ENCODE measurements around the gene ARF1. TPM values are rescaled to one million over a fixed set of nuclear protein-coding genes. Genes with fewer than 3 reads are reported as not detected.

The ARF1 gene
- total RNA-seq, 1 donor, result 231 TPM

- H3K36me3 ChIP-seq (ENCODE audit: insufficient read depth, low read length), result peaks cover 50% of the 10 kb centered on the region
- no peaks in the 10 kb centered on the region for H3K9me3 ChIP-seq (ENCODE audit: low read depth, low read length)
- H3K79me2 ChIP-seq (ENCODE audit: insufficient read depth, low read length), result peaks cover 100% of the 10 kb centered on the region
- H3K4me3 ChIP-seq (ENCODE audit: insufficient read depth, low read length), result no peak overlapping the region
- H2AFZ ChIP-seq (ENCODE audit: low read length), result no peak overlapping the region
- DNase-seq (ENCODE audit: insufficient read length, low spot score, missing footprints), result peak; percentile 89
- no peak for TF ChIP-seq CTCF (IDR thresholded peaks at IDR 0.05; ENCODE audit: extremely low read depth, low read depth, low read length)
- H3K27ac ChIP-seq (ENCODE audit: low read depth, low read length), result peak overlapping the region; percentile 91
- peaks cover 100% of the 10 kb centered on the region for H4K20me1 ChIP-seq (ENCODE audit: insufficient read depth, low read length)
- H3K4me2 ChIP-seq (ENCODE audit: insufficient read depth, low read length), result peak overlapping the region; percentile 100
- H3K4me1 ChIP-seq (ENCODE audit: insufficient read depth, low read length), result peaks cover 65% of the 10 kb centered on the region
- no peaks in the 10 kb centered on the region for H3K27me3 ChIP-seq (ENCODE audit: insufficient read depth, low read length)
Observed at GRCh38 chr1:228088586-228089498, 6.3 kb downstream of the ARF1 start.

DNA sequence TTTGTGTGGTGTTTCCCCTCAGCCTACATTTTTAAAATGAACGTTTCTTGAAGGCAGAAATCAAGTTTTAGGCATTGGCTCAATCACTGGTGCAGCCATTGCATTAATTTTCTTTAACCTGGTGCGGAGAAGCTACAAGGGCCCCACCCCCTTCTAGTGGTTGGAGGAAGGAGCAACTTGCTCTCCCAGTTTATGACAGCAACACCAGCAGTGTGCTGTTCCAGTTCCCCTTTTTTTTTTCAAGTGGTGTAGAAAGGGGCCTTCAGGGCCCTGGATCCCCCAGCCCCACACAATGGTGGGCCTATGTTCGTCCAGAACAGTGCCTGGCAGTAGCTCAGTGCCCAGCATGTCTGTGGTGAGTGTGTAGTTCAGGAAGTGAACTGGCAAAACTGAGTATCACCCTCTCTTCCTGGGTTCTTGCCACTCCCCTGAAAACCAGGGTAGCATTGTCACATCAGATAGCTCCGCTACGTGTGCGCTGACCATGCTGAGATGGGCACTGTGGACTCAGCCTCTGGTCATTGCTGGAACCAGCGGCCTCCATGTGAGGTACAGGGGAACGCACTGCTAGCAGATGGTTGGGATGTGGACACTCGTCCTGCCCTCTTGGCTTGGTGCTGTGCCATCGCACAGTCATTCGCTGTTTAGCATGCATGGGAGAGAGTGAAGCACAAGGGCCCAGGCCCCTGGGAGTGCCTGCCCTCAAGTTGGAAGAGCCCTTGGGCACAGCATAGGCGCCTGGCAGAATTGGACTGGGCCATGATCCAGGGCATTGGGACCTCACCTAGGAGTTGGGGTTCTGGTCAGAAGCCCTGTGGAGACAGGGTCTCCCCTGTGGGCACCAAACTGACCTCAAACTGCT, 7.2 kb downstream of the ARF1 start:
- H3K79me2 ChIP-seq (ENCODE audit: insufficient read depth, low read length), result peaks cover 100% of the 10 kb centered on the region
- no peak overlapping the region for H2AFZ ChIP-seq (ENCODE audit: low read length)
- H3K27ac ChIP-seq (ENCODE audit: low read depth, low read length), result peak overlapping the region; percentile 91
- peaks cover 100% of the 10 kb centered on the region for H4K20me1 ChIP-seq (ENCODE audit: insufficient read depth, low read length)
- no peak overlapping the region for H3K4me3 ChIP-seq (ENCODE audit: insufficient read depth, low read length)
- H3K4me1 ChIP-seq (ENCODE audit: insufficient read depth, low read length), result peaks cover 60% of the 10 kb centered on the region
- DNase-seq (ENCODE audit: insufficient read length, low spot score, missing footprints), result no peak
- no peaks in the 10 kb centered on the region for H3K27me3 ChIP-seq (ENCODE audit: insufficient read depth, low read length)
- TF ChIP-seq CTCF (IDR thresholded peaks at IDR 0.05; ENCODE audit: extremely low read depth, low read depth, low read length), result no peak
- H3K4me2 ChIP-seq (ENCODE audit: insufficient read depth, low read length), result peak overlapping the region; percentile 23
- H3K36me3 ChIP-seq (ENCODE audit: insufficient read depth, low read length), result peaks cover 55% of the 10 kb centered on the region
- no peaks in the 10 kb centered on the region for H3K9me3 ChIP-seq (ENCODE audit: low read depth, low read length)

DNA sequence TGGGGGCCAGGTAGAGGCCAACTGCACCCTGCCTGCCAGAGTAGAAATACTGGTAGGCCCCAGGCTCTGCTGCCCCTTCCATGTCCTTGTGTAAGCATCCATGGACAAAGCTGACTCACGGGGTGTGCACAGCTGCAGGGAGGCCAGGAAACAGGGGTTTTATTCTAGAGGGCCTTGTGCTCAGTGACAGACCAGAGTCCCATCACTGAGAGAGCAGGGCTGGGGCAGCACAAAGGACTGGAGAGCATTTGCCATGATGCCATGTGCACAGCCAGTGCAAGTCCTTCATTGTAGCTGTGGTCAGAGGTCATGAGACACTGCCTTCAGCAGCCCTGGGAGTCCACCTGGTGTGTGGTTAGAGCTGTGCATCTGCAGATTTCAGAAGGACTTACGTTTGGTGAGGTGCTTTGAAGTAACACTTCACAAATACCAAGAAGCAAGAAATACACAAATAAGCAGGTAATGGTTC, 8.1 kb downstream of the ARF1 start:
- Histone ChIP-seq H3K4me1 (ENCODE audit: insufficient read depth, low read length) (peaks cover 54% of the 10 kb centered on the region), H3K4me3 (ENCODE audit: insufficient read depth, low read length) (no peak overlapping the region), H3K27ac (ENCODE audit: low read depth, low read length) (peak overlapping the region; percentile 91), H2AFZ (ENCODE audit: low read length) (no peak overlapping the region), H3K27me3 (ENCODE audit: insufficient read depth, low read length) (no peaks in the 10 kb centered on the region), H3K79me2 (ENCODE audit: insufficient read depth, low read length) (peaks cover 100% of the 10 kb centered on the region), H3K9me3 (ENCODE audit: low read depth, low read length) (no peaks in the 10 kb centered on the region), H4K20me1 (ENCODE audit: insufficient read depth, low read length) (peaks cover 100% of the 10 kb centered on the region), H3K4me2 (ENCODE audit: insufficient read depth, low read length) (peak overlapping the region; percentile 23), H3K36me3 (ENCODE audit: insufficient read depth, low read length) (peaks cover 51% of the 10 kb centered on the region)
- DNase-seq (ENCODE audit: insufficient read length, low spot score, missing footprints), result peak; percentile 92
- TF ChIP-seq CTCF (IDR thresholded peaks at IDR 0.05; ENCODE audit: extremely low read depth, low read depth, low read length), result no peak
